Caki2 (cell line): ENCODE results near the gene HEYL. TPM values are rescaled to one million over a fixed set of nuclear protein-coding genes. Genes with fewer than 3 reads are reported as not detected.

ENCODE experiments used
- DNase-seq: peaks from one replicate; pipeline ENCODE4 v3.0.0-alpha.2; 2015; ENCODE audit warnings: low read depth
- in situ Hi-C: cut with HindIII; loops from 2 replicates; pipeline ENCODE4 v1.10.0; 2016; ENCODE audit warnings: low sequenced_read_pairs, low pct_unique_long_range_greater_than_20kb, mixed read lengths
- total RNA-seq: library from RNA; depleted of rRNA; stranded (reverse); fragments of >200 nt; shearing (Covaris generic); gene quantifications from 2 replicates; pipeline ENCODE4 v1.2.3, GENCODE V29; 2014; ENCODE audit warnings: low replicate concordance

The HEYL gene
- total RNA-seq, 1 experiment from 2014 or later: 0.98 TPM

DNA sequence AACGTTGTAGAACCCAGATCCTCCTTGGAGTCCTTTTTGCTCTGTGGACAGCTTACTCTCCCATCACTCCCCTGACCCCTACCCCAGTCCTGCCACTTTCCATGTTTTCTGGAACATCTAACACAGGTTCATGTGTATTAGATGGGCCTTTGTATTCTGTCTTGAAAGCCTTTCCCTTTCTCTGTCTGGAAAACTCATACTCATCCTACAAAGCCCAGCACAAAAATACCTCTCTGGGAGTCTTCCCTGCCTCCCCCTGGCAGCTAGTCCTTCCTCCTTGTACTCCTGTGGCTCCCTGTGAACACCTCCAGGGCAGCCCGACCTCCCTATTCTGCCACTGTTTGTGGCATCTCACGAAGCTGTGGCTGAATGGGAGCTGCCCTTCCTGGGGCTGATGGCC, 7.8 kb upstream of the HEYL start:
- no peak for DNase-seq
- in situ Hi-C loops: no loop called here

DNA sequence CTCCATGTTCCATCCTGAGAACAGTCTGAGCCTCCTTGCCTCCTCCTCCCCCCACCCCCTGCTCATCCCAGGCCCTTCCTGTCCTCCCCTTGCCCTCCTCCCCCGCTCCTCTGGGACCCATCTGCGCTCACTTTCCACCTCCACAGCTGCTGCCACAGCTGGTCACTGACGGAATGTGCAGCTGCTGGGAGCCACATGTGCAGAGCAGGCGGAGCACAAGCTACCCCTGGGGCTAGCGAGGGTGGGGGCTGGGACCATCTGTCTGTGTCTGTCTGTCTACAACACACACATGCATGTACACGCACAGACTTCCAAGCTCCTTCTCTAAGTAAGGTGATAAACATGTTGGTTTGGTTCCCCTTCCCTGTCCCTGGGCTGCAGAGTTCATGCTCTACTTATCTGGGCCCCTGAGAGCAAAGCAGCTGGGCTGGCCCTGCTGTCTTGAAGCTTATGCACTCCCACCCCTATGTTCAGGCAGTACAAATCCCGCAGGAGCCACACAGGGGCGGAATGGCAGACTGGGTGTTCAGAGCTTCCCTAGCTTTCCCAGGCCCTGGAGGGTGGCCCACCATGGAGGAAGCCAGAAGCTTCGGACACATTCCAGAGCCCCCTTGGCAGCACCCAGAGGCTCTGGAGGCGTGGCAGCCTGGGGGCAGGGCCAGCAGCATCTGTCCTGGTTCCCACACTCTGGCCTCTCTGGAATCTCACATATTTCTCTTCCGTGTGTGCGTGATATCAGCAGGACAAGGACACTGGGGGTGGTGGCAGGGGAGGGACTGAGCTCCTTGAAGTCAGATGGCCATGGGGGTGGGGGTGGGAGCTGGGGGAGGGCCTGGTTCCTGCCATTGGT, 7.0 kb upstream of the HEYL start:
- DNase-seq: peak; percentile 3
- in situ Hi-C loops: no loop called here

DNA sequence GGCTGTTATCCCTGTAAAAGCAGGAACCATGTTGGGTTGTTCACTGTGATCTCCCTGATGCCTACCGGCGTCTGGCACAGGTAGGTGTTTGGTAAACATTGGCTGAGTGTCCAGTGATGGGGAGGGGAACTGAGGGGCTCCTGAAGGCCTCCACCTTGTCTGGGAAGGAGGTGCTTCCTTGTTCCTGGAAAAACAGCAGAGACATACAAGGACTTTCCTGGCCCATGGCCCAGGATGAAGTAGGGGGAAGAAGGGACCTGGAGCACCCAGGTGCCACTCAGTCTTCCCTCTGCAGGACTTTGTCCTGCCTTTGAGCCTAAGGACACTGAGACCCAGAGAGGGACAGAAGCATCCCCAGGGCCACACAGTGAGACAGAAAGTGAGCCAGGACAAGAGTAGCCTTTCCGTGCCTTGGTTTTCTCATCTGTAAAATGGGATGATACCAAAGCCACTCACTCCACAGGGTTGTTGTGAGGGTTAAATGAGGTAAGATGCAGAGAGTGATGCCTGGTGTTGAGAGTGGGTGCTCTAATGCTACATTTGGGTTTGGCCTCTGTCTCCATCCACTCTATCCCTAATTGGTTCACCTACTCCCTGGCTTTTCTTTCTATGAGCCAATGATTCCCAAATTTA, 6.1 kb upstream of the HEYL start:
- in situ Hi-C loops: no loop called here
- no peak for DNase-seq

DNA sequence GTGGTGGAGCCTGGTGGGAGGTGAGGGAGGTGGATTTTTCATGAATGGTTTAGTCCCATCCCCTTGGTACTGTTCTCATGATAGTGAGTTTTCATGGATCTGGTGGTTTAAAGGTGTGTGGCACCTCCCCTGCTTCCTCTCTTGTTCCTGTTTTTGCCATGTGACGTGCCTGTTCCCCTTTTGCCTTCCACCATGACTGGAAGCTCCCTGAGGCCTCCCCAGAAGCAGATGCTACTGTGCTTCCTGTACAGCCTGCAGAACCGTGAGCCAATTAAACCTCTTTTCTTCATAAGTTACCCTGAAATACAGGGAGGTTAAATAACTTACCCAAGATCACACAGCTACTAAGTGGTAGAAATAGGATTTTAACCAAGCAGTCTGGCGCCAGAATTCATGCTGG, 4.3 kb upstream of the HEYL start:
- in situ Hi-C loops: no loop called here

DNA sequence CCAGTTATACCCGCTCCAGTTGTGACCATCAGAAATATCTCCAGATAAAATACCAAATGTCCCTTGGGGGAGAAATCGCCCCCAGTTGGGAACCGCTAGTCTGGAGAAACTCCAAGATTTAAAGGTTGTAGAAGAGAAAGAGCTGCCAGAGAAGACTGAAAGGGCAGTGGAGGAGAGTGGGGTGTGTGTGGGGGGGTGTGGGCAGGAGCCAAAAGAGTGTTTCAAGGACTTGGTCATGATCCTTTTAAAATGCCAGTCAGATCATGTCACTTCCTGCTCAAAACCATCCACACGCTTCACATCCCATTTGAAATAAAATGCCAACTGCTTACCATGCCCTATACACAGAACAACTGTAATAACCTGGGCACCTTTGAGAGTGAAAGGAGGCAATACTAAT, 3.4 kb upstream of the HEYL start:
- in situ Hi-C loops: no loop called here
- no peak for DNase-seq

More for the DNA sequence above, 4.3 kb upstream of the HEYL start:
- DNase-seq: no peak

DNA sequence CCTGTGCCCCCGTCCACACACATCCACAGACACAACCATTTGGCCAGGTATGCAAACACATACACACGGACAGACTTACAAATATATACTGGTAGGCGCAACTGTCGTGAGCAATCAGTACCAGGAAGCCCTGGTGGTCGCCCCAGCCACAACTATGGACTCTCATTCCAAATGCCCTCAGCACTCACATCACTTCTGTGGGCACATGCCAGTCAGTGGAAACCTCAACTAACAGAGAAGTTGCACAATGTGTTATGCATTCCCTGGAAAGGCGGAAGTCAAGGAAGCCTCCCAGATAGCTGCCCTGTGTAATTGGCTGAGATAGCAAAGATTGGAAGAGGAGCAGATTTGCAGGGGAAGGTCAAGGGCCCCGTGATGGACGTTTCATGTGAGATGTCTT, 1.4 kb upstream of the HEYL start:
- in situ Hi-C loops: no loop called here

DNA sequence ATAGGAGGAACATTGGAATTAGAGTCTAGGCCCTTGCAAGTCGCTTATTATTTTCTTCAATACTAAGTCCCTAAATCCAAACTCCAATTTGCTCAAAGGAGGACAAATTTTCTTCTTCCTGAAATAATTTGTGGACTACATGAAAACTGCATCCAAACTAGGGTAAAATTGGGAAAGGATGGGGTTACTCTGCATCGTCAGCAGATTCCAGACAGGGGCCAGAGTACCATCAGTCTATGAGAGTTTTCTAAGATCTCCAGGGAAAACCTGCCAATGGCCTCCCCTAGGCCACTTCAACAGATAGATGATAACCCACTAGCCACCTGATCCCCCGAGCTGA, 508 bp downstream of the HEYL start:
- in situ Hi-C loops: no loop called here
- DNase-seq: no peak

More for the DNA sequence above, 1.4 kb upstream of the HEYL start:
- DNase-seq: no peak

DNA sequence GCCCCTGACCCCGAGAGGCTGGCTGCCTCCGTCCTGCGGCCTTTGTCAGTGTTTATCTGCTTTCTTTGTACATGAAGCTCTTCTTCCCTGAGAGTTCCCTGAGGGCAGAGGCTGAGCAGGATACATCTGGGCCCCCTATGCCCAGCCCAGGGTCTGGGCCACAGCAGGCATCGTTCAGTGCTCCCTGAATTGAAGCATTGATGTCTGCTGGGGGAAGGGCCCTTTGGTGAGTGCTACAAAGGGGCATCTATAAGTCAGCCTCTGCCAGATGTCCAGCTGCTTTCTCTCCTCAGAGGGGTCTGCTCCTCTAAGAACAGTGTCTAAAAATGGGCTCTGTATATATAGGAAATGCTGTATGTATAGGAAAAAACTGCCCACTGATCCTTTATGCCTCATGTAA, 2.1 kb downstream of the HEYL start:
- DNase-seq: no peak
- in situ Hi-C loops: no loop called here

DNA sequence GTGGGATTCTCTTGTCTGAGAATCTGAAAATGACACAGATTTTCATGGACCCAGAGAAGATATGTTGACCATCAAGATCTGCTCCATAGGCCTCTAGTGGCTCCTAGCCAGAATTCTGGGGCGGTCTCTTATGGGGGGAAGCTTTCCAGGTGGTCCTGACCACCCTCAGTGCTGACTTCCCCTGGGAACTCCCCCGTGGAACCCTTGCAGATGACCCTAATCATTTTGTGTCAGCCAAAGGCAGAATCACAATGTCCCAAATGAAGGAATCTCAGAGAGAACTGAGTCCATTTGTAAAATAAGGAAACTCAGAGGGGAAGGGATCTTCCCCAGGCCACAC, 3.6 kb downstream of the HEYL start:
- in situ Hi-C loops: no loop called here
- no peak for DNase-seq

DNA sequence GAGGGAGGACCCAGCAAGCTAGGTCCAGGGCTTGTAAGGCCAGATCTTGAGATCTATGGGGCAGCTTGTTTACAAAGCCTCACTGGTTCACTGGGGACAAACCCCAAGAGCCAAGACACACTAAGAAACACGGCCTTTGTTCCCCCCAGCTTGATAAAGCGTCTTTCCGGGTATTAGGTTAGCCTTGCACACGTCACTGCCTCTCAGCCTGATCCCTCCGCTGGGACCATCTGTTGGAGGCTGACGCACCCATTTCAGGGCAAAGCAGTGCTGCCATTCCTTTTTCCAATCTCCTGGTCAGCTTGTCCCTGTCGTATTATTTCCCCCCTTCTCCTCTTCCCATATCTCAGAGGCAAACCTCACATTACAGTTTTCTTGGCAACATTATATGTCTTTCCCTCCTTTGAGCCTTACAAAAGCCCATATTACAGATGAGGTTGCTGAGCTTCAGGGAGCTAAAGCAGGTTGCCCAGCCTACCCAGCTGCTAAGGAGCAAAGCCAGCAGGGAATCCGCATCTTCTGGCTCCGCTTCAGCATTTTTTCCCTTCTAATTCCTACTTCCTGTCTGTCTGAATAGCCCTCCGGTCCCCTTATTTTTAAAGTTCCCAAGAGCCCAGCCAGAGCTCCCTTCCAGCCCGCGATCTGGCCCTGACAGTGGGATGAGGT, 4.1 kb downstream of the HEYL start:
- DNase-seq: no peak
- in situ Hi-C loops: no loop called here

DNA sequence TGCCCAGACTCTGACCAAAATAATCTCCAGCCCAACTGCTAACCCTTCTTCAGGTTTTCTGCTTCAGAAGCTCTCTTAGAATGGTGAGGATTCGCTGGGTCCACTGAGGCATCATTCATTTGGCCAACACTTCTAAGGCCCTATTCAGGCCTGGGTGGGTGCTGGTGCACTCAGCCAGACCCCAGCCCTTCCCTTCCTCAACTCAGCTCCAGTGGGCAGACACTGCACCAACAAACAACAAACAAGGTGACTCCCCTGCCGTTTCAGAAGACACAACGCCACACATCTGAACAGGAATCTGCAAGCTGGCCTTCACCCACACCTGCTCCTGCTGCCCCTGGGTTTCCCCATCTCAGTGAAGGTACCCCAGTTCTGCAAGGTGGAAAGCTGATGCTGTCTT, 6.0 kb downstream of the HEYL start:
- in situ Hi-C loops: no loop called here
- no peak for DNase-seq

DNA sequence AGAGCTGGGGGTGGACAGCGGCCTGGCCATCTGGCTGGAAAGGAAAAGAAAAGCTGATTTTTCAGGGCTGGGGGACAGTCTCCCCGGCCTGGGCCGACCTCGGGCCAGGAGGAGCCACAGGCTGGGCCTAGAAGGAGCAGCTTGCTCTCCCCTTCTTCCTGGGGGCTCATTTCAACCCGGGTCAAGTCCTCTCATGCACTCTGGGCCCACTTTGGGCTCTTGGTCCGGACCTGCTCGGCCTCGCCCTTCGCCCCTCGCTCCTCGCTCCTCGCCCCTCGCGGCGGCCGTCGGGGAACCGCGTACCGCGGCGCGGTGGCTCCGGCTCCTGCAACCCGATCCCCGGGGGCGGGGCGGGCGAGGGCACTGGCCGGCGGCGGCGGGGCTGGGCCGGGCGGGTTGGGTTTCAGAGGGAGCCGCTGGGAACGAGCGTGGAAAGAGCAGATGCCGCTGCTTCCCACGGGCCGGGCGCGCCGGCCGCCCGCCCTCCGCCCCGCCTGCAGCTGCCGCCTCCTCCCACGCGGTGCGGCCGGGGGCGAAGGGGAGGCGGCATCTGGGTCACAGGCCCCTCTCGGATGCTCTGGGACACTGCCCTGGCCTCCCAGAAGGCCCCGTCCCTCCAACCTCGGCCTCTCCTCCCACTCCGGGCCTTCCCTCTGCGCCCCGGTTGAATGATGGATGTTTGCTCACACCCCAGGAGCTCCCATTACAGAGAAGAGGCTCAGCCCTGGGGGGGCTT, 6.6 kb downstream of the HEYL start:
- in situ Hi-C loops: no loop called here
- DNase-seq: no peak

DNA sequence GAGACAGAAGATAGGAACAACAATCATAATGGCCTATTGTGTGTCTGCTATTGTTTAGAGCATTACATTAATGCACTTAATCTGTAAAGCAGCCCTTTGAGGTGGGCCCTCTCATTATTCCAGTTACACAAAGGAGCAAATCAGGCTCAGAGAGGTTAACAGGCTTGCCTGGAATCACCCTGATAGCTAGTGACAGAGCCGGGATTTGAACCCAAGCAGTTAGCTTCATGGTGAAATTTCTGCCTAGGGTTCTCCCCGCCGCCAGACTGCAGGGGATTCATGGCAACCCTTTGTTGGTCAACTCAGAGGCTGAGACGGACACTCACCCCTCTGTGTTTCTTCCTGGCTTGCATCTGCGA, 7.1 kb downstream of the HEYL start:
- no peak for DNase-seq
- in situ Hi-C loops: no loop called here

DNA sequence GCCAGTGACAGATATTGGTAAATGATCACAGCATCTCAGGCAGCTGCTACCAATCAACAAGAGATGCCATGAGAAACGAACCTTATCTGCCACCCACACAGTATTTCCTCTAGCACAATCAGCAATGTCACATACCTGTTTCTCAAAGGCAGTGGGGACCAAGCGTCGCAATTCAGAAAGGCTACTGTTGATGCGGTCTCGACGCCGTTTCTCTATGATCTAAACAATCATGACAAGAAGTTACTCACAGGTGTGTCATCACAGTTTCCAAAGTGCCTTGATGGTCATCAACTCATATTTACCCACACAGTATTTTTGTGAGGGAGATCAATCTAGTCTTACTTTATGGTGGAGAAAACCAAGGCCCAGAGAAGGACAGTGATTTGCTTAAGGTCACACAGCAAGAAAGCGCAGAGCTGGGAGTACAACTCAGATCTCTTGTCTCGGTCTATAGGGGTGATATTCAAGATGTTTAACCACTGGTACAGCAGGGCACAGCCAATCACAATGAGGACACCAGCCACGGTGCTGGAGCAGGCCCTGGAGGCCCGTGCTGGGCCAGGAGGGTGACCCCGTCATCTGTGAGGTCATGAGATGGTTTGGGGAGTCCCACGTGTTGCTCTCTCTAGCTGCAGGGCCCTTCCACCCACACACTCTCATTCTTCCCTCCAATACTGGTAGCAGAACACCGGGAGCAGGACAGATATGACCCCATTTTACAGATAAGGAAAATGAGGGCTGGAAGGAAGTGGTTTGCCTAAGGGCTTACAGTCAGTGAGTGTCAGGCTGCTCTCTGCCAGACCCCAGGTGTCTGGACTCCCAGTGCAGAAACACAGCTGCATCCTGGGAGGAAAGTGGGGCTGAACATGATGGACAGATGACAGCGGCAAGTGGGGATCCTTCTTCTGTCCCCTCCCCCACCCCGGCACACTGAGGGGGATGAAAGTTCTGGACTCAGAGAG, 7.8 kb downstream of the HEYL start:
- in situ Hi-C loops: no loop called here
- DNase-seq: no peak

DNA sequence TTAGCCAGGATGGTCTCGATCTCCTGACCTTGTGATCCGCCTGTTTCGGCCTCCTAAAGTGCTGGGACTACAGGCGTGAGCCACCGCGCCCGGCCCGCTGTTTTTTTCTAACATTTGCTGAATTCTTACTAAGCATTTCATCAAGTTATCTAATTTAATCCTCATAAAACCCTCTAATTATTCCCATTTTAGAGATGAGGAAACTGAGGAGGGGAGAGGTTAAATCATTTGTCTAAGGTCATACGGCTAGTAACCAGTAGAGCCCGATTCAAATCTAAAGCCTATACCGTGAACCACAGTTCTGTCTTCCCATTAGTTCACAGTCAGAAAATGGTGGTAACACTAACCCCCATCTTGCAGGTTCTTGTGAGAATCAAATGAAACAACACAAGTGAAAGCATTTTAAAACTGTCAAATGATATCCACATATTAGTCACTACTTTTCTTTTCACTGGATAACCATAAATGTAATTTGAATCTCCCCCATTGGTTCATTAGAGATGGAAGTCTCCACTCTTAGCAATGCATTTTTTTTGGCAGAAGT, 10.6 kb downstream of the HEYL start:
- no peak for DNase-seq
- in situ Hi-C loops: no loop called here

DNA sequence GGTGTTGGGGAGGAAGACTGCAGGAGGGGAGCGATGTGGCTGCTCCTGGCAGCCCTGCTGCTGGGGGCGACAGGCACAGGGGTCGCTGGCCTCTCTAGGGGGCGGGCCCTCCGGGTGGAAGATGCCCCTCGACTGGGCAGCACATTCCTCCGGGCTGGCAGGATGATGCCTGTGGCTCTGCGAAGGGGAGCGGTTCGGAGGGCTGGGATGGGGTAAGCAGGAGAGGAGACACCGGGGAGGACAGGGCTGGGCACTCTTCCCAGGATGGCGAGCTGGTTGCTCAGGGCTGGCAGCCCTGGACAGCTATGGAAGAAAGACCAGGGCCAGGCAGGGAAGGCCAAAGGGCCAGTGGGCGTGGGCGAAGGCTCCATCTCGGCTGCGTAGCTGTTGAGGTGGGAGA, 12.8 kb downstream of the HEYL start:
- no peak for DNase-seq
- in situ Hi-C loops: no loop called here

DNA sequence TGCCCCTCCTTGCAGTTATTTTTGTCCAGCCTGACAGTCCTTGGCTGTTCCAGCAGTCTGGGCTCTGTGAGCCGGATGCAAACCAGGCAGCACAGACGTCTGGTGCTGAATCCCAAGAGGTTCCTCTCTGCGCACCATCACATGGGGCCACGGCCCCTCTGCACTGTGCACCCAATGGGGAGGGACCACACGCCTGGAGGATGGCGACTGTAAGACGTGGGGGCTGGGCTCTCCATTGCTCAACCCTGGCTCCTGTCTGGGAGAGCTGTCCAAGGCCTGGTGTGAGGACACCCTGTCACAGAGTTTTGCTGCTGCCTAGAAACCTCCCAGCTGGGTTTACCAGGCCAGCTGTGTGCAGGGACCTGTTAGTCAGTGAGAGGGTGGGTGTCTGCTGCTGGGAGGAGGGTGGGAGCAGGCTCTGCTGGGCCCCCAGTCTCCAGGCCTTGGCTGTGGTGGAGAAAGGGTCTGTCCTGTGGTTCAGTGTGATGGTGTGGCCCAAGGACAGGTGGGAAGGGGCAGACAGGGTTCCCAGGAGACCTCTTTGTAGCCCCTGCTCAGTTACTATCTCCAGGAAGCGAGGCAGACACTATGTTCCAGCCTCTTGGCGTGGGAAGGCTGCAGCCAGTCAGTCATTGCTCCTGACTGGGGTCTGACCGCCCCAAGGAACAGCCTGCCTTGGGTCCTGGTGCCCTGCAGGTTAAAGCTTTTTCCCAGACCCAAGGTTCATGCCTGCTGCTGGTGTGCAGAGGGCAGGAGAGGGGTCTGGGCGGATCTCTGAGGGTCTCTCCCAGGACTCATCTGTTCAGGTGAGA, 13.8 kb downstream of the HEYL start:
- in situ Hi-C loops: no loop called here

More for the DNA sequence above, 13.8 kb downstream of the HEYL start:
- no peak for DNase-seq
